ENCODE results near the gene TRIM65. TPM values are rescaled to one million over a fixed set of nuclear protein-coding genes. Genes with fewer than 3 reads are reported as not detected.

Gene TRIM65
- total and polyA plus RNA-seq, 2 of the 4 experiments (the other 2 are of a cell fraction) = 7.9 to 10.6 TPM

- Histone ChIP-seq H3K27me3 (ENCODE audit: control insufficient read depth, insufficient read depth, low read length) (no peaks in the 10 kb centered on the region), H3K79me1 (ENCODE audit: low read depth in 1 of 2, low read length in 2 of 2) (no peaks in the 10 kb centered on the region), H4K5ac (ENCODE audit: low read depth, low read length) (no peak overlapping the region), H3K4me2 (ENCODE audit: low read depth, low read length) (no peak overlapping the region), H3K4ac (ENCODE audit: low read depth, low read length) (no peak overlapping the region), H2AK5ac (ENCODE audit: low read depth, low read length) (no peak overlapping the region), H2AK9ac (replicated peaks; ENCODE audit: low read depth, low read length, poor library complexity) (no peak overlapping the region), H3K9me3 (ENCODE audit: control insufficient read depth, insufficient read depth, low read length) (no peaks in the 10 kb centered on the region), H3K36me3 (ENCODE audit: control insufficient read depth, insufficient read depth, low read length) (peaks cover 12% of the 10 kb centered on the region), H3K27ac (ENCODE audit: insufficient read depth, low read length) (no peak overlapping the region), H4K8ac (ENCODE audit: low read depth in 2 of 2, low read length in 2 of 2) (no peak overlapping the region), H2BK15ac (ENCODE audit: low read depth, low read length) (no peak overlapping the region), H3K23ac (ENCODE audit: low read depth, low read length) (no peak overlapping the region), H3K4me3 (ENCODE audit: insufficient read depth, low read depth, low read length) (no peak overlapping the region), H3K18ac (ENCODE audit: low read depth, low read length) (no peak overlapping the region), H2BK5ac (ENCODE audit: low read depth, low read length, poor library complexity, severe bottlenecking) (no peak overlapping the region), H2BK120ac (ENCODE audit: low read depth, low read length) (no peak overlapping the region), H3K9me1 (ENCODE audit: insufficient read depth, low read length) (peaks cover 5% of the 10 kb centered on the region; the same call in 1 of the 2 replicates), H2AFZ (replicated peaks; ENCODE audit: low read length, poor library complexity) (no peak overlapping the region), H3K14ac (replicated peaks; ENCODE audit: low read depth, low read length) (no peak overlapping the region), H4K20me1 (ENCODE audit: insufficient read depth, low read length) (no peaks in the 10 kb centered on the region; the same call in 1 of the 2 replicates), H3K4me1 (ENCODE audit: control insufficient read depth, insufficient read depth, low read length) (no peaks in the 10 kb centered on the region), H3K56ac (ENCODE audit: extremely low read depth, insufficient read depth, low read length) (no peak overlapping the region), H3K9ac (ENCODE audit: low read depth, low read length) (no peak overlapping the region), H4K91ac (ENCODE audit: insufficient read depth, low read depth, low read length) (no peak overlapping the region), H2BK20ac (ENCODE audit: low read depth, low read length) (no peak overlapping the region)
- no peak for TF ChIP-seq CEBPB (IDR thresholded peaks at IDR 0.05; ENCODE audit: low read depth, low read length)
- TF ChIP-seq CHD1 (IDR thresholded peaks at IDR 0.05; ENCODE audit: low read depth, low read length) = no peak
- TF ChIP-seq SMC3 (IDR thresholded peaks at IDR 0.05; ENCODE audit: low read depth, low read length) = no peak
- no peak for TF ChIP-seq RFX5 (IDR thresholded peaks at IDR 0.05; ENCODE audit: low read depth, low read length)
- no peak for TF ChIP-seq POLR2A (IDR thresholded peaks at IDR 0.05; ENCODE audit: low read depth, low read length)
- TF ChIP-seq MAZ (IDR thresholded peaks at IDR 0.05; ENCODE audit: borderline replicate concordance, low read depth, low read length) = no peak
- TF ChIP-seq CTCF (conservative IDR thresholded peaks at IDR 0.05; ENCODE audit: low read depth, low read length) = no peak
- TF ChIP-seq FOS (IDR thresholded peaks at IDR 0.05; ENCODE audit: low read depth, low read length) = no peak
- no peak for TF ChIP-seq MAFK (IDR thresholded peaks at IDR 0.05; ENCODE audit: low read depth, low read length)
- TF ChIP-seq RCOR1 (IDR thresholded peaks at IDR 0.05; ENCODE audit: insufficient replicate concordance, low read length) = no peak
- no peak for TF ChIP-seq ELK1 (IDR thresholded peaks at IDR 0.05; ENCODE audit: borderline replicate concordance, low read depth, low read length)
- TF ChIP-seq NFE2L2 (IDR thresholded peaks at IDR 0.05; ENCODE audit: low read depth, low read length) = no peak
- TF ChIP-seq RAD21 (IDR thresholded peaks at IDR 0.05; ENCODE audit: low read length) = no peak
- no peak for TF ChIP-seq USF2 (IDR thresholded peaks at IDR 0.05; ENCODE audit: low read depth, low read length)
- CTCF ChIA-PET = no interaction called here
- intact Hi-C loops (cut with micrococcal nuclease) = no loop called here
- dilution Hi-C loops (cut with HindIII; ENCODE audit: low sequenced_read_pairs, unreplicated experiment) = no loop called here
- DNase-seq = no peak
- 91% methylated on average over 6 of the region's 15 CpGs; no CpG with 5 or more reads in 1 of the 2 experiments for WGBS, 2 experiments (ENCODE audit: extremely low coverage in 2 of 2, insufficient read length in 1 of 2)
- in situ Hi-C loops (cut with MboI; ENCODE audit: low sequenced_read_pairs) = no loop called here
- no TSS peak for BruUV-seq (replicated peaks)
- ATAC-seq (ENCODE audit: low read depth) = no peak
- POLR2A ChIA-PET (ENCODE audit: unreplicated experiment) = no interaction called here
Measured at GRCh38 chr17:75925912-75926311, 29.2 kb upstream of the TRIM65 start.

All from IMR-90 (cell line).